A549 (cell line): Measurements from ENCODE around the gene AP3B2. TPM values are rescaled to one million over a fixed set of nuclear protein-coding genes. Genes with fewer than 3 reads are reported as not detected.
A peak's percentile ranks its signal among the peaks of the same experiment; 100 is the strongest.

Experiments used
- ATAC-seq, 2 experiments: fragments of 200-7000 bp in 1 of 2; fragments of >200 bp in 1 of 2; cut with Nextera tagmentation in 1 of 2; cut with Tn5 transposase in 1 of 2; 3 replicates each; pipeline versions ENCODE4 v1.8.0 to v1.9.1; 2018 to 2020; ENCODE audit warnings: mild to moderate bottlenecking in 1 of 2, moderate library complexity in 1 of 2
- CTCF ChIA-PET: fragments of 300-600 bp; sonication (Branson Sonifier 250); formaldehyde crosslinking; extraction: SDS; loops from one replicate; lab custom pipeline; 2021; ENCODE audit warnings: antibody characterized with exemption, inconsistent platforms; lab: Yijun Ruan, JAX
- POLR2A ChIA-PET: fragments of 350-600 bp; formaldehyde crosslinking; extraction: SDS; loops from one replicate; lab custom pipeline; 2021; ENCODE audit warnings: antibody characterized with exemption, inconsistent platforms; lab: Yijun Ruan, JAX
- DNase-seq, 2 experiments: peaks; one replicate each; pipeline versions ENCODE4 v3.0.0 to v3.0.0-alpha.2; 2011 to 2016; ENCODE audit warnings: low read depth in 1 of 2, low spot score in 1 of 2
- FAIRE-seq: peaks from 2 replicates; lab custom pipeline; 2011; peaks lifted over from hg19 to GRCh38; lab: Jason Lieb, UNC
- H3K27ac ChIP-seq, 2 experiments: fragments of >200 bp; sonication (Bioruptor Twin); formaldehyde crosslinking; 3 replicates each; pipeline ENCODE4 v1.5.1; 2016 to 2017
- H3K4me1 ChIP-seq: fragments of >200 bp; sonication (Bioruptor Twin); formaldehyde crosslinking; 3 replicates; pipeline ENCODE4 v1.6.1; 2016
- H3K4me2 ChIP-seq: fragments of >200 bp; sonication (Bioruptor Twin); formaldehyde crosslinking; 3 replicates; pipeline ENCODE4 v1.6.1; 2016
- H3K4me3 ChIP-seq: fragments of >200 bp; sonication (Bioruptor Twin); formaldehyde crosslinking; 3 replicates; pipeline ENCODE4 v1.5.1; 2016
- H3K9me3 ChIP-seq: fragments of >200 bp; sonication (Bioruptor Twin); formaldehyde crosslinking; 3 replicates; pipeline ENCODE4 v1.6.1; 2016
- CBX2 ChIP-seq: fragments of 200-600 bp; sonication (generic); IDR thresholded peaks from 2 replicates; pipeline ENCODE4 v1.6.1; 2016; ENCODE audit warnings: low read depth, mild to moderate bottlenecking, borderline replicate concordance
- CEBPB ChIP-seq, 2 experiments: fragments of >200 bp in 1 of 2; sonication (Bioruptor Twin) in 1 of 2; formaldehyde crosslinking in 1 of 2; IDR thresholded peaks; 2 replicates each; pipeline ENCODE4 v1.6.1; 2012 to 2016
- CHD2 ChIP-seq: fragments of 150-350 bp; IDR thresholded peaks from 2 replicates; pipeline ENCODE4 v1.6.1; 2014; ENCODE audit warnings: low read length; ENCODE audit not compliant: partially characterized antibody
- CHD4 ChIP-seq: fragments of 200-600 bp; sonication (generic); IDR thresholded peaks from 2 replicates; pipeline ENCODE4 v1.6.1; 2016; ENCODE audit warnings: antibody characterized with exemption, mild to moderate bottlenecking, borderline replicate concordance
- EHMT2 ChIP-seq: fragments of 200-600 bp; sonication (generic); IDR thresholded peaks from 2 replicates; pipeline ENCODE4 v1.6.1; 2016; ENCODE audit warnings: antibody characterized with exemption, low read depth, mild to moderate bottlenecking, moderate library complexity
- EP300 ChIP-seq, 2 experiments: fragments of >200 bp; sonication (Bioruptor Twin); formaldehyde crosslinking; IDR thresholded peaks; 2 replicates in 1 of 2; 3 replicates in 1 of 2; pipeline ENCODE4 v1.6.1; 2016 to 2017
- FOXS1 ChIP-seq: fragments of 250-450 bp; sonication (Bioruptor Pico); IDR thresholded peaks from 2 replicates; pipeline ENCODE4 v1.5.0; 2020; ENCODE audit warnings: mild to moderate bottlenecking, moderate library complexity
- HEYL ChIP-seq: fragments of 250-450 bp; sonication (Bioruptor Pico); IDR thresholded peaks from 2 replicates; pipeline ENCODE4 v1.8.0; 2021; ENCODE audit warnings: mild to moderate bottlenecking, moderate library complexity
- JUNB ChIP-seq: fragments of >200 bp; sonication (Bioruptor Twin); formaldehyde crosslinking; IDR thresholded peaks from 2 replicates; pipeline ENCODE4 v1.6.1; 2016
- KDM1A ChIP-seq: fragments of 200-600 bp; sonication (generic); IDR thresholded peaks from 2 replicates; pipeline ENCODE4 v1.6.1; 2016; ENCODE audit warnings: low read depth, mild to moderate bottlenecking
- MAZ ChIP-seq: fragments of 150-350 bp; IDR thresholded peaks from 2 replicates; pipeline ENCODE4 v1.6.1; 2014; ENCODE audit warnings: antibody characterized with exemption, low read depth, low read length, borderline replicate concordance
- MYC ChIP-seq: IDR thresholded peaks from 2 replicates; pipeline ENCODE4 v1.6.1; 2012; ENCODE audit warnings: mild to moderate bottlenecking, inconsistent platforms, low read length, improper control_type of control experiment, borderline replicate concordance
- NPAS2 ChIP-seq: fragments of 250-450 bp; sonication (Bioruptor Pico); IDR thresholded peaks from 2 replicates; pipeline ENCODE4 v1.8.0; 2022; ENCODE audit warnings: mild to moderate bottlenecking, moderate library complexity, borderline replicate concordance
- NR3C1 ChIP-seq: fragments of >200 bp; sonication (Bioruptor Twin); formaldehyde crosslinking; IDR thresholded peaks from 3 replicates; pipeline ENCODE4 v1.6.1; 2017
- PHF8 ChIP-seq: fragments of 200-600 bp; sonication (generic); IDR thresholded peaks from 2 replicates; pipeline ENCODE4 v1.6.1; 2016; ENCODE audit warnings: low read depth, mild to moderate bottlenecking, antibody characterized with exemption, moderate library complexity, borderline replicate concordance
- POLR2A ChIP-seq: IDR thresholded peaks from 2 replicates; pipeline ENCODE4 v1.6.1; 2012; ENCODE audit warnings: mild to moderate bottlenecking, low read length
- POLR2AphosphoS2 ChIP-seq: conservative IDR thresholded peaks from 2 replicates; pipeline ENCODE4 v1.6.1; 2012; ENCODE audit warnings: low read length, improper control_type of control experiment, inconsistent platforms
- SMC3 ChIP-seq: fragments of >200 bp; sonication (Bioruptor Twin); formaldehyde crosslinking; IDR thresholded peaks from 3 replicates; pipeline ENCODE4 v1.6.1; 2018; ENCODE audit warnings: inconsistent platforms
- SREBF2 ChIP-seq: fragments of 450-650 bp; IDR thresholded peaks from 2 replicates; pipeline ENCODE4 v1.6.1; 2014; ENCODE audit warnings: mild to moderate bottlenecking, moderate library complexity
- TFCP2L1 ChIP-seq: fragments of 250-450 bp; sonication (Bioruptor Pico); IDR thresholded peaks from 2 replicates; pipeline ENCODE4 v1.5.0; 2021; ENCODE audit warnings: mild to moderate bottlenecking
- ZNF302 ChIP-seq: fragments of 250-450 bp; sonication (Bioruptor Pico); IDR thresholded peaks from 2 replicates; pipeline ENCODE4 v1.9.0; 2021; ENCODE audit warnings: inconsistent platforms, mild to moderate bottlenecking, moderate library complexity
- WGBS: methylation state at CpG from one replicate; pipeline ENCODE4 v1.1.6; 2017; ENCODE audit errors: missing lambda C conversion rate; 5-methylcytosine and 5-hydroxymethylcytosine counted together
- polyA plus RNA-seq, 4 experiments: library from polyadenylated mRNA; depleted of rRNA in 3 of 4; stranded (reverse); fragments of >200 nt; fragmentation: RNase III in 1 of 4; extraction: RNeasy Plus Mini Kit Qiagen cat#74134 plus additional on column Dnase treatment in 1 of 4; gene quantifications; 2 replicates in 3 of 4; 3 replicates in 1 of 4; pipeline ENCODE4 v1.2.3, GENCODE V29; 2011 to 2017
- TF ChIP-seq, protein P1 (sequence below): IDR thresholded peaks from 2 replicates; pipeline ENCODE4 v1.6.1; 2012

AP3B2 gene
- polyA plus RNA-seq, 2 of the 4 experiments (the other 2 are of a cell fraction), result 0.32 to 0.68 TPM

DNA sequence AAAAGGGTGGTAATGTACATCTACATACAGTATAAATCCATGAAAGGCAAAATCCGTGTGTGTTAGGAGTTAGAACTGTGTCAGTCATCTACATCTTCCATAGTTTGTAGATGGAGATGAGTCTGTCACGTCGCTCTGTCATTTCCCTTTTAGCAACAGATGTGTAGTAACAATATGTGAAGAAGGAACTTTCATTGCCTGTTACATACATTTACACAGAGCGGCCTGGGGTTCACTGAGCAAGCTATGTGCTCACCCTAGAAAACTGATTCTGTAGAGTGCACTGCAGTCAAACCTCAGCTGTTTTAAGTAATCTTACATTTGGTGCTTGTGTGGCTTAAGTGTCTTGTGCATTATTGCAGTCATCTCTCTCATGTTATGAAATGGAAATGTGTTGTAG lies 41.6 kb upstream of the AP3B2 start:
- ATAC-seq, result no peak
- H3K27ac ChIP-seq, result peak overlapping the region; percentile 85 to 88
- H3K4me1 ChIP-seq, result peaks cover 19% of the 10 kb centered on the region; the same call in 2 of the 3 replicates

DNA sequence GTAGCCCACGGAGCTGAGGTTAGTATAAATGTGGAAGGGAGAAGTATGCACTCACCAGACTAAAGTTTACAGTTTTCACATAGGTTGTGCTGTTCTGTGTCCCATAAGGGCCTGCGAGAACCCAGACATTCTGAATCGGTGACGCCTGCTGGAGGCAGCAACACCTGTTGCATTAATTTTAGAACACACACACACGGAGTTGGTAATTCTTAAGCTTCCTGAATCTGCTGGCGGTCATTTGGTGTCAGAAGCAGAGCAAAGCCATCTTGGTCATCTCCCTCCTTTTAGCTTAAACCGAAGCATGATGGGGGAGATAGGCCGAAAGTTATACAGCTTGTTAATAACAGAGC lies 41.1 kb upstream of the AP3B2 start:
- peak overlapping the region; percentile 97 for H3K4me2 ChIP-seq
- peak; percentile 17 to 36; a peak in 5 of 6 replicates for ATAC-seq
- 5% methylated on average over 8 of the region's 8 CpGs for WGBS
- peak overlapping the region; percentile 85 to 88 for H3K27ac ChIP-seq
- H3K9me3 ChIP-seq, result no peaks in the 10 kb centered on the region
- H3K4me3 ChIP-seq, result peak overlapping the region; percentile 75
- no peak for FAIRE-seq
- H3K4me1 ChIP-seq, result peaks cover 19% of the 10 kb centered on the region; the same call in 2 of the 3 replicates
- peak; percentile 18 to 33 for DNase-seq
- POLR2A ChIA-PET, result interaction anchor here (1.0 to 2.5 kb wide), 25 partner anchors 9 to 235 kb away, joined by 3 to 37 read pairs (median 5); partner anchors contain the start of genes AP3B2, CPEB1, RAMAC and RPS17
- CTCF ChIA-PET, result interaction anchor here (1.0 to 3.0 kb wide), 10 partner anchors 9 to 260 kb away, joined by 3 to 15 read pairs (median 4); partner anchors contain the start of gene C15orf40
- no peak for TF ChIP-seq POLR2A
- no peak for TF ChIP-seq NPAS2 (CRISPR knock-in tag)
- no peak for TF ChIP-seq SREBF2
- TF ChIP-seq PHF8, result no peak; the same call in 1 of the 2 replicates
- no peak for TF ChIP-seq JUNB
- TF ChIP-seq NR3C1, result no peak
- TF ChIP-seq, protein P1, sequence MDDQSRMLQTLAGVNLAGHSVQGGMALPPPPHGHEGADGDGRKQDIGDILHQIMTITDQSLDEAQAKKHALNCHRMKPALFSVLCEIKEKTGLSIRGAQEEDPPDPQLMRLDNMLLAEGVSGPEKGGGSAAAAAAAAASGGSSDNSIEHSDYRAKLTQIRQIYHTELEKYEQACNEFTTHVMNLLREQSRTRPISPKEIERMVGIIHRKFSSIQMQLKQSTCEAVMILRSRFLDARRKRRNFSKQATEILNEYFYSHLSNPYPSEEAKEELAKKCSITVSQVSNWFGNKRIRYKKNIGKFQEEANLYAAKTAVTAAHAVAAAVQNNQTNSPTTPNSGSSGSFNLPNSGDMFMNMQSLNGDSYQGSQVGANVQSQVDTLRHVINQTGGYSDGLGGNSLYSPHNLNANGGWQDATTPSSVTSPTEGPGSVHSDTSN, result no peak
- no peak for TF ChIP-seq HEYL (CRISPR knock-in tag)
- no peak for TF ChIP-seq CHD4
- TF ChIP-seq EHMT2, result no peak
- TF ChIP-seq TFCP2L1 (CRISPR knock-in tag), result no peak
- no peak for TF ChIP-seq CBX2

More for the DNA sequence above, 41.6 kb upstream of the AP3B2 start:
- H3K4me3 ChIP-seq, result peak overlapping the region; percentile 75
- no peaks in the 10 kb centered on the region for H3K9me3 ChIP-seq
- peak overlapping the region; percentile 97 for H3K4me2 ChIP-seq
- 37% methylated on average over 4 of the region's 4 CpGs for WGBS
- POLR2A ChIA-PET, result interaction anchor here (1.4 to 2.5 kb wide), 8 partner anchors 9 to 234 kb away, joined by 5 to 37 read pairs (median 8); partner anchors contain the start of genes RAMAC and RPS17
- FAIRE-seq, result no peak
- TF ChIP-seq MAZ (no peak), EP300 (IDR thresholded peaks at IDR 0.05) (no peak), KDM1A (no peak), SMC3 (no peak), CEBPB (IDR thresholded peaks at IDR 0.05) (no peak), NR3C1 (no peak), FOXS1 (CRISPR knock-in tag) (no peak), POLR2AphosphoS2 (no peak), MYC (no peak), CHD2 (no peak), POLR2A (no peak), ZNF302 (CRISPR knock-in tag) (no peak)
- TF ChIP-seq, protein P1, result no peak
- TF ChIP-seq, all 56 proteins: peak for 0
- DNase-seq, result no peak
- CTCF ChIA-PET, result interaction anchor here (0.6 to 3.0 kb wide), 9 partner anchors 9 to 260 kb away, joined by 3 to 15 read pairs (median 5); partner anchors contain the start of gene C15orf40
